ENCODE data around the gene C1QC.
"Not testable (repeated sequence)": the region's sequence is repeated elsewhere in the genome, so short reads cannot be mapped to it uniquely, and the experiment has no call there.

C1QC gene

GRCh38 chr1:22646384-22646783, 3.0 kb downstream of the C1QC start:
- TF ChIP-seq POLR2A (IDR thresholded peaks at IDR 0.05; ENCODE audit: low read depth, low read length) = no peak
- FAIRE-seq (no peak), DNase-seq (ENCODE audit: insufficient read length, low spot score) (no peak)

- FAIRE-seq (no peak), DNase-seq (ENCODE audit: insufficient read length, low spot score) (no peak)
- no peak for TF ChIP-seq POLR2A (IDR thresholded peaks at IDR 0.05; ENCODE audit: low read depth, low read length)
Observed at GRCh38 chr1:22650089-22650693, 6.8 kb downstream of the C1QC start.

- no peak for TF ChIP-seq POLR2A (IDR thresholded peaks at IDR 0.05; ENCODE audit: low read depth, low read length)
- no peak for DNase-seq (ENCODE audit: insufficient read length, low spot score)
- no peak for FAIRE-seq
Observed at GRCh38 chr1:22651941-22652856, 8.8 kb downstream of the C1QC start.

- no peak for DNase-seq (ENCODE audit: insufficient read length, low spot score)
- FAIRE-seq = no peak
- no peak for TF ChIP-seq POLR2A (IDR thresholded peaks at IDR 0.05; ENCODE audit: low read depth, low read length)
Observed at GRCh38 chr1:22652881-22653316, 9.5 kb downstream of the C1QC start, which contains the start of gene C1QB. Gene C1QB (plus strand): TSS chr1:22653236. CDS start chr1:22659463, 6,227 bp downstream.

- no peak for FAIRE-seq
- DNase-seq (ENCODE audit: insufficient read length, low spot score) = no peak
- no peak for TF ChIP-seq POLR2A (IDR thresholded peaks at IDR 0.05; ENCODE audit: low read depth, low read length)
Observed at GRCh38 chr1:22654692-22655091, 11.3 kb downstream of the C1QC start.

GRCh38 chr1:22658385-22659163, 15.1 kb downstream of the C1QC start:
- DNase-seq (ENCODE audit: insufficient read length, low spot score) = no peak
- TF ChIP-seq POLR2A (IDR thresholded peaks at IDR 0.05; ENCODE audit: low read depth, low read length) = no peak
- no peak for FAIRE-seq

GRCh38 chr1:22660716-22661241, 17.3 kb downstream of the C1QC start:
- FAIRE-seq = no peak
- TF ChIP-seq POLR2A (IDR thresholded peaks at IDR 0.05; ENCODE audit: low read depth, low read length) = no peak
- DNase-seq (ENCODE audit: insufficient read length, low spot score) = no peak

GRCh38 chr1:22661880-22662279, 18.4 kb downstream of the C1QC start:
- no peak for DNase-seq (ENCODE audit: insufficient read length, low spot score)
- TF ChIP-seq POLR2A (IDR thresholded peaks at IDR 0.05; ENCODE audit: low read depth, low read length) = no peak
- FAIRE-seq = no peak

GRCh38 chr1:22662318-22662717, 18.9 kb downstream of the C1QC start:
- TF ChIP-seq POLR2A (IDR thresholded peaks at IDR 0.05; ENCODE audit: low read depth, low read length) = no peak
- no peak for FAIRE-seq
- DNase-seq (ENCODE audit: insufficient read length, low spot score) = peak; percentile 29

GRCh38 chr1:22662986-22663408, 19.6 kb downstream of the C1QC start:
- TF ChIP-seq POLR2A (IDR thresholded peaks at IDR 0.05; ENCODE audit: low read depth, low read length) = no peak
- DNase-seq (ENCODE audit: insufficient read length, low spot score) (no peak), FAIRE-seq (no peak)

- FAIRE-seq (no peak), DNase-seq (ENCODE audit: insufficient read length, low spot score) (peak; percentile 35)
- no peak for TF ChIP-seq POLR2A (IDR thresholded peaks at IDR 0.05; ENCODE audit: low read depth, low read length)
Observed at GRCh38 chr1:22665752-22666151, 22.3 kb downstream of the C1QC start.

- FAIRE-seq = no peak
- TF ChIP-seq POLR2A (IDR thresholded peaks at IDR 0.05; ENCODE audit: low read depth, low read length) = no peak
- no peak for DNase-seq (ENCODE audit: insufficient read length, low spot score)
Observed at GRCh38 chr1:22666412-22666811, 23.0 kb downstream of the C1QC start.

GRCh38 chr1:22668840-22669239, 25.4 kb downstream of the C1QC start:
- not testable (repeated sequence) for FAIRE-seq; DNase-seq (ENCODE audit: insufficient read length, low spot score)

Data from H54 (cell line).